Mucosa of gallbladder (tissue), 1 donor: Measurements from ENCODE around the gene PRR5. TPM values are rescaled to one million over a fixed set of nuclear protein-coding genes. Genes with fewer than 3 reads are reported as not detected.
"Not testable (repeated sequence)": the region's sequence is repeated elsewhere in the genome, so short reads cannot be mapped to it uniquely, and the experiment has no call there.

Source experiments
- DNase-seq: peaks from one replicate; pipeline ENCODE4 v3.0.0-alpha.2; 2020; ENCODE audit warnings: low spot score
- total RNA-seq: library from RNA; stranded (reverse); gene quantifications from one replicate; pipeline ENCODE4 v1.2.1, GENCODE V29; 2021
- donor health status: DM: no; HTN: no; CAD: no.

Gene PRR5, protein sequence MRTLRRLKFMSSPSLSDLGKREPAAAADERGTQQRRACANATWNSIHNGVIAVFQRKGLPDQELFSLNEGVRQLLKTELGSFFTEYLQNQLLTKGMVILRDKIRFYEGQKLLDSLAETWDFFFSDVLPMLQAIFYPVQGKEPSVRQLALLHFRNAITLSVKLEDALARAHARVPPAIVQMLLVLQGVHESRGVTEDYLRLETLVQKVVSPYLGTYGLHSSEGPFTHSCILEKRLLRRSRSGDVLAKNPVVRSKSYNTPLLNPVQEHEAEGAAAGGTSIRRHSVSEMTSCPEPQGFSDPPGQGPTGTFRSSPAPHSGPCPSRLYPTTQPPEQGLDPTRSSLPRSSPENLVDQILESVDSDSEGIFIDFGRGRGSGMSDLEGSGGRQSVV
- 21.8 TPM for total RNA-seq

DNA sequence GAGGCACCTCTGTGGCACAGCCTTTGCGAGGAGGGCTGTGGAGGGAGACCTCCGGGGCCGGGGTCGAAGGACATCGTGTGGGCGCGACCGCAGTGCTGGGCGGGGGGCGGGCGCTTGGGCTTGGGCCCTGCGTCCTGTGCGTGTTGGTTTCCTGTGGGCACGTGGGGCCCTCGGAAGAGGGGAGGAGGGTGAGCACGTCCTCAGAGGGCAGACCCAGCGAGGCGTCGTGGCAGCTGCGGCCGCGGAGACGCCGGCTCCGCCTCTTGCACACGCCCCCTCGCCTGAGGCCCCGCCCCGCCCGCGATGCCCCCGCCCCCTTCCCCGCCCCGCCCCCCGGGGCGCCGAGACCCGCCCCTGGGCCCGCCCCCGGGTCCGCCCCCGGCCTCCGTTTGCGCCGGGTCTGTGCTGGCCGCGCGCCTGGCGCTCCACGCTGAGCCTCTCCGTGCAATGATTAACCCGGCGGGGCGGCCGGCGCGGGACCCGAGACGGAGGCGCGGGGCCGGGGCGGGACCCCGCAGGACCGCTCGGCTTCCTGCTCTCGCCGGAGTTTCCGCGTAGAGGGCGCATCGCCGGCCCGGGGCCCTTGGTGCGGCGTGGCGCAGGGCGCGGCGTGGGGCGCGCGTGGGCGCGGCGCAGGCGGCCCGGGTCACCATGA, at the start of gene PRR5:
PRR5 (plus strand) TSS at position 381 of the 655 bp plus-strand sequence; CDS start at position 652, 271 bp downstream.
- peak; percentile 83 for DNase-seq

DNA sequence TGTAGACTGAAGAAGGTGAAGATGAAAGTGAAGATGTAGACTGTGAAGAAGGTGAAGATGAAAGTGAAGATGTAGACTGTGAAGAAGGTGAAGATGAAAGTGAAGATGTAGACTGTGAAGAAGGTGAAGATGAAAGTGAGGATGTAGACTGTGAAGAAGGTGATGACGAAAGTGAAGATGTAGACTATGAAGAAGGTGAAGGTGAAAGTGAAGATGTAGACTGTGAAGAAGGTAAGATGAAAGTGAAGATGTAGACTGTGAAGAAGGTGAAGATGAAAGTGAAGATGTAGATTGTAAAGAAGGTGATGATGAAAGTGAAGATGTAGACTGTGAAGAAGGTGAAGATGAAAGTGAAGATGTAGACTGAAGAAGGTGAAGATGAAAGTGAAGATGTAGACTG, 49.1 kb upstream of the PRR5 start:
- not testable (repeated sequence) for DNase-seq

- DNase-seq, result peak; percentile 48
These were observed 43.6 kb upstream of the PRR5 start for GRCh38 chr22:44658311-44658953.

- DNase-seq, result no peak
These were observed 42.9 kb upstream of the PRR5 start for GRCh38 chr22:44659140-44659539.

DNA sequence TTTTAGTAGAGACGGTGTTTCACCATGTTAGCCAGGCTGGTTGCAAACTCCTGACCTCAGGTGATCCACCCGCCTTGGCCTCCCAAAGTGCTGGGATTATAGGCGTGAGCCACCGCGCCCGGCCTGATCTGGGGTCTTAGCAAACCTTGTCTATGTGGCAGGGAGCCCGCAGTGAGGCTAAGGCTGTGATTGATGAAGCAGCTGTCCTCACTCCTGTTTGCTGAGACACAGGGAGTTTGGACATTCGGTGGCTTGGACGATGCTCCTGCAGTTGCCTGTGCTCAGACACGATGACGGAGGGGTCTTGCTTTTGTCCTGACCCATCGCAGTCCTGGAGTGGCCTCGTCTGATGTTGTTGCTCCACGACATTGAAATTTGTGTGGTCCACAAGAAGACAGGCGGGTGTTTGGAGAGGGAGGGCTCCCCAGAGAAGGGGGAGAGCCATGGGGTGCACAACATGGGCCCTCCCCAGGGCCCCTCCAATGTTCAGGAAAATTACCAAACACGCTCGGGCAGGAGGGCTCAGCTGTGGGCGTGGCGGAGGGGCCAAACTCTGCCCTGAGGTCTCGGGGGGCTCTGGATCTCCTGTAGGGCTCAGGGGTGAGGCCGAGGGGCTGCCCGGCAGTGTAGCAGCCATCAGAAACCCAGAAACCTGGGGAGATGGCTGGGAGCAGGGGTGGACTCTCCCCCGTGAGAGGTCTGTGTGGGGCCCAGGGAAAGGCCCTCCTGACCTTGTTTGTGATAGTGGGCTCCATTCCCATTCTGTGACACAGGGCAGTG, 41.8 kb upstream of the PRR5 start:
- DNase-seq, result no peak

DNA sequence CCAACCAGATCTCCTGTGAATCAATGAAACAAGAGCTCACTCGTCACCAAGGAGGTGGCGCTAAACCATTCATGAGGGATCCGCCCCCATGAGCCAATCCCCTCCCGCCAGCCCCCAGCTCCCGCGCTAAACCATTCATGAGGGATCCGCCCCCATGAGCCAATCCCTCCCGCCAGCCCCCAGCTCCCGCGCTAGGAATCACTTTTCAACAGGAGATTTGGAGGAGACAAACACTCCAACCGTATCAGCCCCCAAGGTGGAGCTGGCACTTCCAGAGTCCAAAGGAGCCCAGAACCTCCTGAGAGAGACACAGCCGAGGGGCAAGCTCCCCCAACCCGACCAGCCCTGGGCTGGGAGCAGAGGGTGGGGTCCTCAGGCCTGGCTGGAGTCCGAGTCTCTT, 40.9 kb upstream of the PRR5 start:
- no peak for DNase-seq

GRCh38 chr22:44661659-44662569, 40.1 kb upstream of the PRR5 start:
- DNase-seq, result no peak

DNA sequence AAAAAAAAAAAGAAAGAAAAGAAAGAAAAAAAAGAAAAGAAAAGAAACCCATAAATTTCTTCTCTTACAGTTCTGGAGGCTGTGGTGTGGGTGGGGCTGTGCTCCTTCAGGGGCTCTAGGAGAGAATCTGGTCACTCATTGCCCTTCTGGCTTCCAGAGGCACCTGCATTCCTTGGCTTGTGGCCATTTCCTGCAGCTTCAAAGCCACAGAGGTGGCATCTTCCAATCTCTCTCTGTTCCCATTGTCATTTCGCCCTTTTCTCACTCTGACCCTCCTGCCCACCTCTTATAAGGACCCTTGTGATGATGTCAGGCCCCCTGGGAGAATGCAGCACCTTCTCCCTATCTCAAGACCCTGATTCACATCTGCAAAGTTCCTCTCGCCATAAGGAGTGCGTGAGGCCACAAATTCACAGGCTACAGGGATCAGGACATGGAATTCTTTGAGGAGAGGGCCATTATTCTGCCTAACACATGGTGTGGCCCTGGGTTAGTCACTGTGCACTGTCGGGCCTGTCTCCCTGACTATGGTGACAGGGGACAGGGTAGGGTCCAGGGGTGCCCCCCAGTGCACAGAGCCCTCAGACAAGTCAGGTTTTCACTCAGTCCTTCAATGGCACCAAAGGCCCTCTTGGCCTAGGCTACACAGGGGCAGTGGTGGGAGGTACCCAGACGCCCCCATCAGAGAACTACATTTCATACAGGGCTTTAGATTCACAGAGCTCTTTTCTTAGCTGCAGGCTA, 38.6 kb upstream of the PRR5 start:
- no peak for DNase-seq

- DNase-seq, result peak; percentile 76
These were observed 37.9 kb upstream of the PRR5 start for GRCh38 chr22:44664149-44664548.

- DNase-seq, result no peak
These were observed 36.9 kb upstream of the PRR5 start for GRCh38 chr22:44665115-44665514.

GRCh38 chr22:44666207-44666585, 35.8 kb upstream of the PRR5 start:
- no peak for DNase-seq

DNA sequence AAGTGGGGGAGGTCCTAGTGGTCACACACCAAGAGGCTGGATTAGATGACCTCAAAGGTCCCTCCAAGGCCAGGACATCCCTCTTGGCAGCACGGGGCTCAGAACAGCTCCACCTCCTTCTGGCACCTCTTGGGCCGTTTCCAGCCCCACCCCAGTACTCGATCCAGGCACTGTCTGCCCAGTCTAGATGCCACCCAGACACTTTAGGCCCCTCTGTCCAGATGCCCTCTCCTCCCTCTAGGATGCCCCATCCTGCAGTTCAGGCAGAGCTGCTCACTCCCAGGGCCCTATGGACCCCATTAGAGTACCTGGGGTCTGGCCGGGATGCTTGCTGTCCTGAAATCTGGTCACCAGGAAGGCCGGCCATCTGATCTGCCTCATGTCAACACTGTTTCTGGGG, 34.7 kb upstream of the PRR5 start:
- no peak for DNase-seq

GRCh38 chr22:44667829-44668189, 34.2 kb upstream of the PRR5 start:
- no peak for DNase-seq

- no peak for DNase-seq
These were observed 33.7 kb upstream of the PRR5 start for GRCh38 chr22:44668190-44668885.

DNA sequence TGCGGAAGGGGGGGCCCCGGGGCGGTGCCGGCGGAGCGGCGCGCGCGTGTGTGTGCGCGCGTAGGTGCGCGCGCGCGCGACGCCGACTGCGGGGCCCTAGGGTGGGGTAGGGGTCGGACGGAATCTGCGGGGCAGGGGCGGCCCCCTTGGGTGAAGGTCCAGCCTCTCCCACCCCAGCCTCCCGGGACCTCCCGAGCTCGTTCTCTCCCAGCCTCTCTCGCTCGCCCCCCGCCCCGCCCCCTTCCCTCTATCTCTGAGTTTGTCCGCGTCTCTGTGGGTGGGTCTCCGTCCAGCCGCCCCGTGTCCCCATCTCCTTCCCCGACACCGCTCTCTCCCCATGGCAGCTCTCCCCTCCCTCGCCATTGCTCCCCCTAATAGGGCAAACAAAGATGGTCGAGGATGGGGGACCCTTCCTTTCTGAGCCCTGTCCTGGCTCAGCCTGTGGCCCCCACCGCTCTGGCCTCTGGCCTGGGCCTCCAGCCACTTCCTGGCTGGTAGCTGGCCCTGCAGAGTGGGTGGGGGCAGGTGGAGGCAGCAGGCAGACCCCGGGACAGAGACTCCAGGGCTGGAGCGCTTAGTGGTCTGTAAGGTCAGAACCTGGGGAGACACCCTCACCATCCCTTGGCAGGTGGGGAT, 33.0 kb upstream of the PRR5 start:
- no peak for DNase-seq

- no peak for DNase-seq
These were observed 32.4 kb upstream of the PRR5 start for GRCh38 chr22:44669561-44669976.

DNA sequence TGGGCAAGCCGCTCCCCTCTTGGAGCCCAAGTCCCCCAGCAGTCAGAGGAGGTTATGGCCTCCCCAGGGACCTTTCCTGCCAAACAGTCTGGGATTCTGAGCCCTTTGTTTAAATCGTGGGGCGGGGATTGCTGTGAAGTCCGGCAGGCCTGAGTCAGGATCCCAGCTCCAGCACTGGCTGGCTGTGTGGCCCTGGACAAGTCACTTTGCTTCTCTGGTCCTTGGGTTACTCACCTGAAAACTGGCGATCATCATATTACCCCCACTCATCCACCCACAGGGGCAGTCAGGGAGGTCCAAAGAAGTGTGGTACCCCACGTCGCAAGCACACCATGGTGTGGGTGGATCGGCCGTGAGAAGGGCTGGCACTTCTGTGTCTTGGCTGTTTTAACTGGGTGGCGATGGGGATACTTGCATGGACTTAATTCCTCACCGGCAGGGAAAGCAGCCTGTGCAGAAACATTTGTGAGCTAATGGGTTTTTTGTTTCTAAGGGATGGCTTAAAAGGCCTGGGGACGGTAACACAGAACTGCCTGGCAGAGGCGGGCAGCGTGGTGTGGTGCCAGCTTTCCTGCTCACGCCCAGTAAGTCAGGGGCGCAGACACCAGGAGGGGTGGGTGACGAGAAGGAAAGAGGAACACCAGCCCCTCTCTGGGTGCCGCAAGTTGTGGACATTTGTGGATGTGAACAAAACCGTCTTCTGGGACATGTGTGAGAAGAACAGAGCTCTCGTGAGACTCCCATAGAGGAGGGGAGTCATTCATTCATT, 31.6 kb upstream of the PRR5 start:
- no peak for DNase-seq

- DNase-seq, result no peak
These were observed 30.3 kb upstream of the PRR5 start for GRCh38 chr22:44671742-44672141.
